Measurements from ENCODE around the gene BCL7C.

BCL7C gene

GRCh38 chr16:30920891-30921290 is 27.0 kb upstream of the BCL7C start:
- no peaks in the 10 kb centered on the region for H3K36me3 ChIP-seq (ENCODE audit: control insufficient read depth, insufficient read depth, low read length)
- peaks cover 12% of the 10 kb centered on the region for H3K4me1 ChIP-seq (ENCODE audit: control insufficient read depth, insufficient read depth, low read length)
- no peak overlapping the region for H3K9ac ChIP-seq (ENCODE audit: low read length)
- H3K4me3 ChIP-seq (ENCODE audit: low read length), result no peak overlapping the region
- no peaks in the 10 kb centered on the region for H3K9me3 ChIP-seq (ENCODE audit: control insufficient read depth, low read length)
- no peaks in the 10 kb centered on the region for H3K27me3 ChIP-seq (ENCODE audit: control insufficient read depth, insufficient read depth, low read length)

- H3K27me3 ChIP-seq (ENCODE audit: control insufficient read depth, insufficient read depth, low read length), result no peaks in the 10 kb centered on the region
- H3K9me3 ChIP-seq (ENCODE audit: control insufficient read depth, low read length), result no peaks in the 10 kb centered on the region
- no peak overlapping the region for H3K4me3 ChIP-seq (ENCODE audit: low read length)
- H3K4me1 ChIP-seq (ENCODE audit: control insufficient read depth, insufficient read depth, low read length), result peaks cover 6% of the 10 kb centered on the region
- no peak overlapping the region for H3K9ac ChIP-seq (ENCODE audit: low read length)
- H3K36me3 ChIP-seq (ENCODE audit: control insufficient read depth, insufficient read depth, low read length), result no peaks in the 10 kb centered on the region
Observed at GRCh38 chr16:30918614-30919013, 24.7 kb upstream of the BCL7C start.

- Histone ChIP-seq H3K36me3 (ENCODE audit: control insufficient read depth, insufficient read depth, low read length) (no peaks in the 10 kb centered on the region), H3K9me3 (ENCODE audit: control insufficient read depth, low read length) (no peaks in the 10 kb centered on the region), H3K9ac (ENCODE audit: low read length) (no peak overlapping the region), H3K27me3 (ENCODE audit: control insufficient read depth, insufficient read depth, low read length) (no peaks in the 10 kb centered on the region), H3K4me3 (ENCODE audit: low read length) (no peak overlapping the region), H3K4me1 (ENCODE audit: control insufficient read depth, insufficient read depth, low read length) (no peaks in the 10 kb centered on the region)
Observed at GRCh38 chr16:30914830-30915229, 21.0 kb upstream of the BCL7C start.

GRCh38 chr16:30912794-30913412 is 19.0 kb upstream of the BCL7C start:
- H3K27me3 ChIP-seq (ENCODE audit: control insufficient read depth, insufficient read depth, low read length), result no peaks in the 10 kb centered on the region

GRCh38 chr16:30910427-30911029 is 16.7 kb upstream of the BCL7C start:
- H3K4me3 ChIP-seq (ENCODE audit: low read length), result no peak overlapping the region
- H3K9ac ChIP-seq (ENCODE audit: low read length), result no peak overlapping the region
- no peaks in the 10 kb centered on the region for H3K9me3 ChIP-seq (ENCODE audit: control insufficient read depth, low read length)
- H3K27me3 ChIP-seq (ENCODE audit: control insufficient read depth, insufficient read depth, low read length), result no peaks in the 10 kb centered on the region
- no peaks in the 10 kb centered on the region for H3K4me1 ChIP-seq (ENCODE audit: control insufficient read depth, insufficient read depth, low read length)
- no peaks in the 10 kb centered on the region for H3K36me3 ChIP-seq (ENCODE audit: control insufficient read depth, insufficient read depth, low read length)

More at GRCh38 chr16:30912794-30913412, 19.0 kb upstream of the BCL7C start:
- Histone ChIP-seq H3K9ac (ENCODE audit: low read length) (no peak overlapping the region), H3K9me3 (ENCODE audit: control insufficient read depth, low read length) (no peaks in the 10 kb centered on the region), H3K4me1 (ENCODE audit: control insufficient read depth, insufficient read depth, low read length) (no peaks in the 10 kb centered on the region), H3K36me3 (ENCODE audit: control insufficient read depth, insufficient read depth, low read length) (no peaks in the 10 kb centered on the region), H3K4me3 (ENCODE audit: low read length) (no peak overlapping the region)

GRCh38 chr16:30907064-30907463 is 13.2 kb upstream of the BCL7C start:
- no peaks in the 10 kb centered on the region for H3K36me3 ChIP-seq (ENCODE audit: control insufficient read depth, insufficient read depth, low read length)
- no peak overlapping the region for H3K4me3 ChIP-seq (ENCODE audit: low read length)

GRCh38 chr16:30904114-30904780 is 10.4 kb upstream of the BCL7C start:
- Histone ChIP-seq H3K27me3 (ENCODE audit: control insufficient read depth, insufficient read depth, low read length) (no peaks in the 10 kb centered on the region), H3K4me3 (ENCODE audit: low read length) (no peak overlapping the region), H3K36me3 (ENCODE audit: control insufficient read depth, insufficient read depth, low read length) (no peaks in the 10 kb centered on the region), H3K9ac (ENCODE audit: low read length) (no peak overlapping the region), H3K4me1 (ENCODE audit: control insufficient read depth, insufficient read depth, low read length) (peaks cover 12% of the 10 kb centered on the region), H3K9me3 (ENCODE audit: control insufficient read depth, low read length) (no peaks in the 10 kb centered on the region)

More at GRCh38 chr16:30907064-30907463, 13.2 kb upstream of the BCL7C start:
- peaks cover 7% of the 10 kb centered on the region for H3K4me1 ChIP-seq (ENCODE audit: control insufficient read depth, insufficient read depth, low read length)
- no peaks in the 10 kb centered on the region for H3K27me3 ChIP-seq (ENCODE audit: control insufficient read depth, insufficient read depth, low read length)
- H3K9me3 ChIP-seq (ENCODE audit: control insufficient read depth, low read length), result no peaks in the 10 kb centered on the region
- H3K9ac ChIP-seq (ENCODE audit: low read length), result no peak overlapping the region

- Histone ChIP-seq H3K9me3 (ENCODE audit: control insufficient read depth, low read length) (no peaks in the 10 kb centered on the region), H3K4me3 (ENCODE audit: low read length) (no peak overlapping the region), H3K36me3 (ENCODE audit: control insufficient read depth, insufficient read depth, low read length) (no peaks in the 10 kb centered on the region), H3K4me1 (ENCODE audit: control insufficient read depth, insufficient read depth, low read length) (peaks cover 12% of the 10 kb centered on the region), H3K27me3 (ENCODE audit: control insufficient read depth, insufficient read depth, low read length) (no peaks in the 10 kb centered on the region), H3K9ac (ENCODE audit: low read length) (no peak overlapping the region)
Observed at GRCh38 chr16:30903596-30903995, 9.7 kb upstream of the BCL7C start.

GRCh38 chr16:30903002-30903401 is 9.1 kb upstream of the BCL7C start:
- H3K4me1 ChIP-seq (ENCODE audit: control insufficient read depth, insufficient read depth, low read length), result peaks cover 12% of the 10 kb centered on the region
- H3K27me3 ChIP-seq (ENCODE audit: control insufficient read depth, insufficient read depth, low read length), result no peaks in the 10 kb centered on the region
- peak overlapping the region; percentile 31 for H3K4me3 ChIP-seq (ENCODE audit: low read length)
- no peaks in the 10 kb centered on the region for H3K9me3 ChIP-seq (ENCODE audit: control insufficient read depth, low read length)
- peak overlapping the region; percentile 85 for H3K9ac ChIP-seq (ENCODE audit: low read length)
- H3K36me3 ChIP-seq (ENCODE audit: control insufficient read depth, insufficient read depth, low read length), result no peaks in the 10 kb centered on the region

- Histone ChIP-seq H3K27me3 (ENCODE audit: control insufficient read depth, insufficient read depth, low read length) (no peaks in the 10 kb centered on the region), H3K36me3 (ENCODE audit: control insufficient read depth, insufficient read depth, low read length) (no peaks in the 10 kb centered on the region), H3K9me3 (ENCODE audit: control insufficient read depth, low read length) (no peaks in the 10 kb centered on the region), H3K4me3 (ENCODE audit: low read length) (peak overlapping the region; percentile 31), H3K4me1 (ENCODE audit: control insufficient read depth, insufficient read depth, low read length) (peaks cover 14% of the 10 kb centered on the region), H3K9ac (ENCODE audit: low read length) (peak overlapping the region; percentile 85)
Observed at GRCh38 chr16:30902029-30902972, 8.4 kb upstream of the BCL7C start.

GRCh38 chr16:30901201-30902028 is 7.5 kb upstream of the BCL7C start:
- H3K9me3 ChIP-seq (ENCODE audit: control insufficient read depth, low read length), result no peaks in the 10 kb centered on the region

More at GRCh38 chr16:30901201-30902028, 7.5 kb upstream of the BCL7C start:
- Histone ChIP-seq H3K27me3 (ENCODE audit: control insufficient read depth, insufficient read depth, low read length) (no peaks in the 10 kb centered on the region), H3K4me3 (ENCODE audit: low read length) (no peak overlapping the region), H3K9ac (ENCODE audit: low read length) (peak overlapping the region; percentile 36), H3K36me3 (ENCODE audit: control insufficient read depth, insufficient read depth, low read length) (no peaks in the 10 kb centered on the region), H3K4me1 (ENCODE audit: control insufficient read depth, insufficient read depth, low read length) (peaks cover 22% of the 10 kb centered on the region)
